K562 (cell line): ENCODE measurements around the gene ZSCAN21. TPM values are rescaled to one million over a fixed set of nuclear protein-coding genes. Genes with fewer than 3 reads are reported as not detected.

Experiments used
- ARNT ChIP-seq, 2 experiments: fragments of 450-650 bp; IDR thresholded peaks; 2 replicates each; pipeline ENCODE4 v1.6.1; 2016; ENCODE audit warnings: mild to moderate bottlenecking in 1 of 2
- BMI1 ChIP-seq: fragments of 150-350 bp; IDR thresholded peaks from 2 replicates; pipeline ENCODE4 v1.6.1; 2014; ENCODE audit warnings: low read length
- ETS2 ChIP-seq: IDR thresholded peaks from 2 replicates; pipeline ENCODE4 v1.6.1; 2016; ENCODE audit warnings: borderline replicate concordance, missing genetic modification characterization, mild to moderate bottlenecking, moderate library complexity, missing compliant biosample characterization; ENCODE audit not compliant: poor library complexity, severe bottlenecking
- EZH2 ChIP-seq: IDR thresholded peaks from 2 replicates; pipeline ENCODE4 v1.6.1; 2012; ENCODE audit warnings: low read depth, mild to moderate bottlenecking, inconsistent platforms, low read length, borderline replicate concordance
- MTF1 ChIP-seq: fragments of 250-450 bp; sonication (Bioruptor Pico); IDR thresholded peaks from 2 replicates; pipeline ENCODE4 v1.9.0; 2021; ENCODE audit warnings: moderate library complexity, mild to moderate bottlenecking, inconsistent platforms, borderline replicate concordance
- MXI1 ChIP-seq: IDR thresholded peaks from 2 replicates; pipeline ENCODE4 v1.6.1; 2011; ENCODE audit warnings: low read depth, mild to moderate bottlenecking, improper control_type of control experiment, low read length
- NFRKB ChIP-seq: fragments of 450-650 bp; IDR thresholded peaks from 2 replicates; pipeline ENCODE4 v1.6.1; 2016; ENCODE audit warnings: low read depth
- NR2C1 ChIP-seq, 2 experiments: fragments of 450-650 bp; IDR thresholded peaks; 2 replicates each; pipeline ENCODE4 v1.6.1; 2017; ENCODE audit warnings: mild to moderate bottlenecking in 2 of 2, antibody characterized with exemption in 1 of 2, inconsistent platforms in 1 of 2, missing compliant biosample characterization in 1 of 2, missing genetic modification characterization in 1 of 2
- PCBP2 ChIP-seq: fragments of 200-400 bp; formaldehyde crosslinking; IDR thresholded peaks from 2 replicates; pipeline ENCODE4 v1.6.1; 2018; ENCODE audit warnings: low read length, low read depth, mild to moderate bottlenecking, moderate library complexity; ENCODE audit not compliant: poor library complexity, severe bottlenecking
- PURB ChIP-seq: sonication (generic); formaldehyde crosslinking; IDR thresholded peaks from 2 replicates; pipeline ENCODE4 v1.9.0; 2021; ENCODE audit warnings: low read depth, mild to moderate bottlenecking, missing genetic modification reagents
- STAT5A ChIP-seq: IDR thresholded peaks from 2 replicates; pipeline ENCODE4 v1.6.1; 2012; ENCODE audit warnings: low read length, inconsistent platforms, borderline replicate concordance
- TRIM28 ChIP-seq: fragments of 450-650 bp; IDR thresholded peaks from 2 replicates; pipeline ENCODE4 v1.6.1; 2017
- ZFP30 ChIP-seq: fragments of 250-450 bp; sonication (Bioruptor Pico); IDR thresholded peaks from 2 replicates; pipeline ENCODE4 v1.8.0; 2022; ENCODE audit warnings: moderate library complexity, mild to moderate bottlenecking, inconsistent platforms, borderline replicate concordance
- ZFX ChIP-seq: sonication (generic); formaldehyde crosslinking; IDR thresholded peaks from 2 replicates; pipeline ENCODE4 v1.8.0; 2022; ENCODE audit warnings: mild to moderate bottlenecking, missing genetic modification reagents, moderate library complexity
- ZNF143 ChIP-seq: sonication (generic); formaldehyde crosslinking; IDR thresholded peaks from 2 replicates; pipeline ENCODE4 v1.9.0; 2022; ENCODE audit warnings: mild to moderate bottlenecking, missing genetic modification reagents
- ZNF224 ChIP-seq: sonication (generic); formaldehyde crosslinking; IDR thresholded peaks from 2 replicates; pipeline ENCODE4 v1.8.0; 2022; ENCODE audit warnings: mild to moderate bottlenecking, missing genetic modification reagents
- ZNF282 ChIP-seq: sonication (generic); formaldehyde crosslinking; IDR thresholded peaks from 2 replicates; pipeline ENCODE4 v1.8.1; 2023; ENCODE audit warnings: missing genetic modification reagents
- ZNF3 ChIP-seq: fragments of 250-450 bp; sonication (Bioruptor Pico); IDR thresholded peaks from 2 replicates; pipeline ENCODE4 v1.5.0; 2021; ENCODE audit warnings: mild to moderate bottlenecking, moderate library complexity
- ZNF507 ChIP-seq: conservative IDR thresholded peaks from 2 replicates; pipeline ENCODE4 v1.6.1; 2017; ENCODE audit warnings: missing genetic modification characterization, missing compliant biosample characterization
- ZNF583 ChIP-seq: fragments of 250-450 bp; sonication (Bioruptor Pico); IDR thresholded peaks from 2 replicates; pipeline ENCODE4 v1.4.0; 2020
- ZNF785 ChIP-seq: fragments of 250-450 bp; sonication (Bioruptor Pico); IDR thresholded peaks from 2 replicates; pipeline ENCODE4 v1.4.0; 2020; ENCODE audit warnings: mild to moderate bottlenecking
- polyA plus RNA-seq, 8 experiments: library from polyadenylated mRNA; depleted of rRNA in 4 of 8; stranded (reverse) in 5 of 8; unstranded in 3 of 8; fragments of >200 nt; fragmentation: Nextera tagmentation in 2 of 8; fragmentation: Illumina TruSeq in 1 of 8; extraction: Ambion mirVana in 2 of 8; extraction: Trizol in 1 of 8; gene quantifications; 2 replicates each; pipeline versions ENCODE4 v1.2.1 to v1.2.3, GENCODE V29; 2011 to 2014; ENCODE audit warnings: inconsistent platforms in 1 of 8, missing spikeins in 1 of 8
- total RNA-seq, 7 experiments: library from RNA; depleted of rRNA in 6 of 7; stranded (reverse); fragments of >200 nt in 6 of 7; fragmentation: Illumina TruSeq in 2 of 7; extraction: Trizol in 2 of 7; gene quantifications; 2 replicates each; pipeline versions ENCODE4 v1.2.1 to v1.2.3, GENCODE V29; 2011 to 2021; ENCODE audit warnings: low replicate concordance in 1 of 7
- TF ChIP-seq, protein P1 (sequence below): fragments of 250-450 bp; sonication (Bioruptor Pico); IDR thresholded peaks from 2 replicates; pipeline ENCODE4 v1.5.0; 2021
- TF ChIP-seq, protein P2 (sequence below): fragments of 450-650 bp; conservative IDR thresholded peaks from 2 replicates; pipeline ENCODE4 v1.6.1; 2016; ENCODE audit warnings: missing genetic modification characterization, low read depth, mild to moderate bottlenecking, control low read depth, missing compliant biosample characterization
- TF ChIP-seq, protein P3 (sequence below): sonication (generic); formaldehyde crosslinking; IDR thresholded peaks from 2 replicates; pipeline ENCODE4 v1.8.1; 2022; ENCODE audit warnings: missing genetic modification reagents

The ZSCAN21 gene
- total and polyA plus RNA-seq, 9 of the 15 experiments (the other 6 are each of a cell fraction or from before 2014, with no cell fraction given): 5.9 to 15.5 (median 13.2) TPM

DNA sequence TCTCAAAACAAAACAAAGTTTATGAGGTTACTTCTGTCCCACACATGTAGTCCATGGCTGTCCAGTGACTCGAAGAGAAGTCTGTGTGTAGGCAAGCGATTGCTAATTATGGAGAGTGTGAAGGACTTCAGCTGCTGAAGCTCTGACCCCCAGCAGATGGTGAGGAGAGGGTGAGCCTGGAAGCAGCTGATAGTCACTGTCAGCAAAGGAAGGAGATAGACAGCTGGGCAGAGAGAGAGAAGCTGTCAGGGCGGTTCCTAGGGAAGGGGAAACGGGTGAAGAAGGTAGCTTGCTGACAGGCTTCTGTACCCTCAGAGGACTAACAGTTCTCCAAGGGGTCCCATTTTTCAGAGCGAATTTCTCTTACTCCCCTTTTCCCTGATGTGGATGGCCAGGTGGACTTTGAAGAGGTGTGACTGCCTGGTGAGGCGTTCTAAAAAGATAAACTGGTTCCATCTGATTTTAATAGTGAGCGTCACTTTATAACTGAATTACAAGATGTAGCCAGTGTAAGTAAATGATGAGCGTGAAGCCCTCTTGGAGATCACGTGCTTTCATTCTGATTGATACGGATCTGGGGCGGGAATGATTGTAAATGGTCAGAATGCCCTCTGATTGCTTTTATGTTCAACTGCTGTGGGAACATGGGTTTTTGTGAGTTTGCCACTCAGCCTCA, 12.1 kb downstream of the ZSCAN21 start (continued):
- TF ChIP-seq PCBP2 (no peak), MTF1 (CRISPR knock-in tag) (no peak), NR2C1 (IDR thresholded peaks at IDR 0.05) (peak; percentile 59; the same call in 1 of the 2 replicates), NR2C1 (tag; IDR thresholded peaks at IDR 0.05) (peak; percentile 33; the same call in 1 of the 2 replicates), ETS2 (tag) (no peak), MXI1 (no peak), ZFX (CRISPR knock-in tag) (no peak), BMI1 (no peak), ZNF282 (CRISPR knock-in tag) (no peak), ZNF143 (CRISPR knock-in tag) (no peak), EZH2 (no peak), STAT5A (peak; percentile 82), ARNT (IDR thresholded peaks at IDR 0.05) (0 out of 4 replicates have a peak, but pooled peaks of 1 of the 2 experiments have one; percentile 66), ZNF3 (CRISPR knock-in tag) (no peak), TRIM28 (peak; percentile 31; the same call in 1 of the 2 replicates), PURB (no peak), ZFP30 (CRISPR knock-in tag) (no peak), ZNF785 (CRISPR knock-in tag) (no peak), NFRKB (no peak), ZNF224 (CRISPR knock-in tag) (no peak), ZNF507 (tag) (no peak), ZNF583 (CRISPR knock-in tag) (no peak)
- TF ChIP-seq, protein P1, sequence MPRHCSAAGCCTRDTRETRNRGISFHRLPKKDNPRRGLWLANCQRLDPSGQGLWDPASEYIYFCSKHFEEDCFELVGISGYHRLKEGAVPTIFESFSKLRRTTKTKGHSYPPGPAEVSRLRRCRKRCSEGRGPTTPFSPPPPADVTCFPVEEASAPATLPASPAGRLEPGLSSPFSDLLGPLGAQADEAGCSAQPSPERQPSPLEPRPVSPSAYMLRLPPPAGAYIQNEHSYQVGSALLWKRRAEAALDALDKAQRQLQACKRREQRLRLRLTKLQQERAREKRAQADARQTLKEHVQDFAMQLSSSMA (CRISPR knock-in tag): no peak
- TF ChIP-seq, protein P2, sequence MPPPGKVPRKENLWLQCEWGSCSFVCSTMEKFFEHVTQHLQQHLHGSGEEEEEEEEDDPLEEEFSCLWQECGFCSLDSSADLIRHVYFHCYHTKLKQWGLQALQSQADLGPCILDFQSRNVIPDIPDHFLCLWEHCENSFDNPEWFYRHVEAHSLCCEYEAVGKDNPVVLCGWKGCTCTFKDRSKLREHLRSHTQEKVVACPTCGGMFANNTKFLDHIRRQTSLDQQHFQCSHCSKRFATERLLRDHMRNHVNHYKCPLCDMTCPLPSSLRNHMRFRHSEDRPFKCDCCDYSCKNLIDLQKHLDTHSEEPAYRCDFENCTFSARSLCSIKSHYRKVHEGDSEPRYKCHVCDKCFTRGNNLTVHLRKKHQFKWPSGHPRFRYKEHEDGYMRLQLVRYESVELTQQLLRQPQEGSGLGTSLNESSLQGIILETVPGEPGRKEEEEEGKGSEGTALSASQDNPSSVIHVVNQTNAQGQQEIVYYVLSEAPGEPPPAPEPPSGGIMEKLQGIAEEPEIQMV (tag): no peak
- TF ChIP-seq, protein P3, sequence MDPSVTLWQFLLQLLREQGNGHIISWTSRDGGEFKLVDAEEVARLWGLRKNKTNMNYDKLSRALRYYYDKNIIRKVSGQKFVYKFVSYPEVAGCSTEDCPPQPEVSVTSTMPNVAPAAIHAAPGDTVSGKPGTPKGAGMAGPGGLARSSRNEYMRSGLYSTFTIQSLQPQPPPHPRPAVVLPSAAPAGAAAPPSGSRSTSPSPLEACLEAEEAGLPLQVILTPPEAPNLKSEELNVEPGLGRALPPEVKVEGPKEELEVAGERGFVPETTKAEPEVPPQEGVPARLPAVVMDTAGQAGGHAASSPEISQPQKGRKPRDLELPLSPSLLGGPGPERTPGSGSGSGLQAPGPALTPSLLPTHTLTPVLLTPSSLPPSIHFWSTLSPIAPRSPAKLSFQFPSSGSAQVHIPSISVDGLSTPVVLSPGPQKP (CRISPR knock-in tag): no peak
